Measurements from ENCODE around the gene NEIL3. TPM values are rescaled to one million over a fixed set of nuclear protein-coding genes. Genes with fewer than 3 reads are reported as not detected.

NEIL3 gene
- total RNA-seq, 1 donor from 2014 or later: 0.11 TPM

DNA sequence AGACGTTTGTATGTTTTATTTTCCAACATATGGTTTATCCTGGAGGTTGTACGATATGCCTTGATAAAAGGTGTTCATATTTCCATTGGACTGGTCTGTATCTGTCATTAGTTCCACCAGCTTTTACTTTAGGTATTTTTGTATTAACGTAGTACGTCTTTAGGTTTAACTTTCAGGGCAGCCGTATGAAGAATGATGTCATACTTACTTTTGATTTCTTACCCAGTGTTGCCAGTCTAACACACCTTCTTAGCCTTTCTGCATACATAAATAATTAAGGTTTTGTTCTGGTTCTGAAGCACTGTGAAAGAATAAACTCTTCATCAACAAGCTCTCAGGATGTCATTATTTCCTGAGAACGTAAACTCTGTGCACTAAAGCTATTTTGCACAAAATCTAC, 18.9 kb upstream of the NEIL3 start:
- TF ChIP-seq, protein P1, sequence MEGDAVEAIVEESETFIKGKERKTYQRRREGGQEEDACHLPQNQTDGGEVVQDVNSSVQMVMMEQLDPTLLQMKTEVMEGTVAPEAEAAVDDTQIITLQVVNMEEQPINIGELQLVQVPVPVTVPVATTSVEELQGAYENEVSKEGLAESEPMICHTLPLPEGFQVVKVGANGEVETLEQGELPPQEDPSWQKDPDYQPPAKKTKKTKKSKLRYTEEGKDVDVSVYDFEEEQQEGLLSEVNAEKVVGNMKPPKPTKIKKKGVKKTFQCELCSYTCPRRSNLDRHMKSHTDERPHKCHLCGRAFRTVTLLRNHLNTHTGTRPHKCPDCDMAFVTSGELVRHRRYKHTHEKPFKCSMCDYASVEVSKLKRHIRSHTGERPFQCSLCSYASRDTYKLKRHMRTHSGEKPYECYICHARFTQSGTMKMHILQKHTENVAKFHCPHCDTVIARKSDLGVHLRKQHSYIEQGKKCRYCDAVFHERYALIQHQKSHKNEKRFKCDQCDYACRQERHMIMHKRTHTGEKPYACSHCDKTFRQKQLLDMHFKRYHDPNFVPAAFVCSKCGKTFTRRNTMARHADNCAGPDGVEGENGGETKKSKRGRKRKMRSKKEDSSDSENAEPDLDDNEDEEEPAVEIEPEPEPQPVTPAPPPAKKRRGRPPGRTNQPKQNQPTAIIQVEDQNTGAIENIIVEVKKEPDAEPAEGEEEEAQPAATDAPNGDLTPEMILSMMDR (IDR thresholded peaks at IDR 0.05; ENCODE audit: borderline replicate concordance): no peak
- intact Hi-C loops (cut with micrococcal nuclease): no loop called here
- no peak for DNase-seq
- Histone ChIP-seq H3K9me3 (replicated peaks) (no peaks in the 10 kb centered on the region), H3K4me3 (no peak overlapping the region), H3K4me1 (no peaks in the 10 kb centered on the region), H3K36me3 (no peaks in the 10 kb centered on the region), H3K27me3 (ENCODE audit: low read depth) (no peaks in the 10 kb centered on the region), H3K27ac (replicated peaks) (no peak overlapping the region)

GRCh38 chr4:177292171-177292570, 17.5 kb upstream of the NEIL3 start:
- no peaks in the 10 kb centered on the region for H3K4me1 ChIP-seq
- no peak for DNase-seq
- TF ChIP-seq, protein P1 (IDR thresholded peaks at IDR 0.05; ENCODE audit: borderline replicate concordance): no peak
- H3K36me3 ChIP-seq: no peaks in the 10 kb centered on the region
- H3K27me3 ChIP-seq (ENCODE audit: low read depth): no peaks in the 10 kb centered on the region
- no peak overlapping the region for H3K4me3 ChIP-seq
- intact Hi-C loops (cut with micrococcal nuclease): no loop called here
- peaks cover under 1% of the 10 kb centered on the region for H3K9me3 ChIP-seq (replicated peaks)
- H3K27ac ChIP-seq (replicated peaks): no peak overlapping the region

DNA sequence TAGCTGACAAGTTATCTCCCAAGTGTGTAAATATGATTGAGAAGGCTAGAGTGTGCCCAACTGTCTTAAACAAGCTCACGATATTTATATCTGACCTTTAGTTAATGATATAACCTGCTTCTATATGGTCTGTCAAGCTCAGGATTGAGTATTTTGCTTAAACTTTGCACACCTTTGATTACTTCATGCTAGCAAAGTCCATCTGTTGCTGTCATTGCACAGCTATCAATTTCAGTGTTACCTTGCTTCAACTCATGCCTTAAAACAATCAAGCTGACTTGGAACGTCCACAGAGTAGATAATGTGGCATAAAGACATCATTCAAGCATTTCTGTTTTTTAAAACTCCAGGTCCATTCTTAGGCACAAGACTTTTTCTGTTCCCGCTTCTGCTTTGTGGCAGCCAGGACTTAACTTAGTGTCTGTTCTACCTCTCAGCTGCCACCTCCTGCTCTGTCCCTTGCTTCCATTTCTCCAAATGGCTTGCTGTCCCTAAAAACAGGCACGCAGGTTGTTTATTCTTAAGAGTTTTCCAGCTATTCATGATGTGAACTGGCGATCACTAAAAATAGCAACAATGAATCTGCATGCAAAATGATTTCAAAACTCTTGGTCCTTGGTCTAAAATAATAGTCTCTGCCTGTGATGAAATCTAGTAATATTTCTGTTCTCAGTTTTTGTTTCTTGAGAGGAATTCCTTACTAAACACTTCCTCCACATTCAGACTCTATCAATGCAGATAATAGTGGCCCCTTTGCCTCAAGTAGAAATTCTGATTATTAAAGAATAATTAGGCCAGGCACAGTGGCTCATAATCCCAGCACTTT, 16.3 kb upstream of the NEIL3 start:
- Histone ChIP-seq H3K27me3 (ENCODE audit: low read depth) (no peaks in the 10 kb centered on the region), H3K9me3 (replicated peaks) (peaks cover 13% of the 10 kb centered on the region), H3K4me3 (no peak overlapping the region), H3K4me1 (no peaks in the 10 kb centered on the region), H3K36me3 (no peaks in the 10 kb centered on the region), H3K27ac (replicated peaks) (no peak overlapping the region)
- TF ChIP-seq, protein P1 (IDR thresholded peaks at IDR 0.05; ENCODE audit: borderline replicate concordance): no peak
- no peak for DNase-seq
- intact Hi-C loops (cut with micrococcal nuclease): no loop called here

GRCh38 chr4:177297785-177298391, 11.8 kb upstream of the NEIL3 start:
- Histone ChIP-seq H3K27me3 (ENCODE audit: low read depth) (no peaks in the 10 kb centered on the region), H3K27ac (replicated peaks) (no peak overlapping the region), H3K9me3 (replicated peaks) (peaks cover 23% of the 10 kb centered on the region), H3K36me3 (no peaks in the 10 kb centered on the region), H3K4me3 (no peak overlapping the region), H3K4me1 (no peaks in the 10 kb centered on the region)
- TF ChIP-seq, protein P1 (IDR thresholded peaks at IDR 0.05; ENCODE audit: borderline replicate concordance): no peak
- intact Hi-C loops (cut with micrococcal nuclease): no loop called here
- DNase-seq: no peak

GRCh38 chr4:177301126-177301639, 8.5 kb upstream of the NEIL3 start:
- intact Hi-C loops (cut with micrococcal nuclease): no loop called here
- no peak overlapping the region for H3K4me3 ChIP-seq
- no peaks in the 10 kb centered on the region for H3K27me3 ChIP-seq (ENCODE audit: low read depth)
- DNase-seq: no peak
- H3K27ac ChIP-seq (replicated peaks): no peak overlapping the region
- TF ChIP-seq, protein P1 (IDR thresholded peaks at IDR 0.05; ENCODE audit: borderline replicate concordance): no peak
- H3K36me3 ChIP-seq: no peaks in the 10 kb centered on the region
- no peaks in the 10 kb centered on the region for H3K4me1 ChIP-seq
- H3K9me3 ChIP-seq (replicated peaks): peaks cover 23% of the 10 kb centered on the region

Measured in left ventricle myocardium inferior (tissue), 1 donor.